BLaER1 (cell line): ENCODE results near the gene RHCG.

Experiments used
- H3K27ac ChIP-seq: shearing (Covaris generic); formaldehyde crosslinking; 2 replicates; pipeline ENCODE4 v1.8.1; 2022
- H3K27me3 ChIP-seq: shearing (Covaris generic); formaldehyde crosslinking; 2 replicates; pipeline ENCODE4 v1.8.1; 2022
- H3K36me3 ChIP-seq: shearing (Covaris generic); formaldehyde crosslinking; 2 replicates; pipeline ENCODE4 v1.8.1; 2022
- H3K4me1 ChIP-seq: shearing (Covaris generic); formaldehyde crosslinking; 2 replicates; pipeline ENCODE4 v1.8.1; 2022
- H3K4me2 ChIP-seq: shearing (Covaris generic); formaldehyde crosslinking; 2 replicates; pipeline ENCODE4 v1.8.1; 2022
- H3K4me3 ChIP-seq: shearing (Covaris generic); formaldehyde crosslinking; 2 replicates; pipeline ENCODE4 v1.8.1; 2022
- H3K9ac ChIP-seq: shearing (Covaris generic); formaldehyde crosslinking; 2 replicates; pipeline ENCODE4 v1.8.1; 2022
- H3K9me3 ChIP-seq: shearing (Covaris generic); formaldehyde crosslinking; 2 replicates; pipeline ENCODE4 v1.8.1; 2022
- H4K20me1 ChIP-seq: shearing (Covaris generic); formaldehyde crosslinking; 2 replicates; pipeline ENCODE4 v1.8.1; 2022
- Cebpa-rat ChIP-seq: shearing (Covaris generic); IDR thresholded peaks from 2 replicates; pipeline ENCODE4 v1.8.1; 2022

RHCG gene

DNA sequence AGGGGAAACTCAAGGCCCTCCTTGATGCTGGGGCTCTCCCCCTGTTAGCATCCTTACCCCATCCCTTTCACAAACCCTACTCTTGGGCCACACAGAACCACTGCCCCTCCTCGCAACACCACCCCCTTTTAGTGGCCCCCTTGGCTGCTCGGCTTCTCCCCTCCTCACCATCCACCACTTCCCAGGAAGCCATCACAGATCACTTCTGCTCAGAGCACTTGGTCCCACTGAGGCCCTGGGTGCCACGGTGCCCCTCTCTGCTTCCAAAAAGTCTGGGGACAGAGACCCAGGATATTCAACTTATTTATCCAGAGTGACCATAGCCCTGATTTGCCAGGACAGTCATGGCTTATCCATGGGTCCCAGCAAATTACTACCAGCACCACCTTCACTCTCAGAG is 2.4 kb downstream of the RHCG start:
- H3K9me3 ChIP-seq: peaks cover 9% of the 10 kb centered on the region; the same call in 1 of the 2 replicates
- H3K27me3 ChIP-seq: peaks cover 23% of the 10 kb centered on the region
- no peak for TF ChIP-seq Cebpa-rat
- H3K4me2 ChIP-seq: no peak overlapping the region
- H3K27ac ChIP-seq: no peak overlapping the region
- H4K20me1 ChIP-seq: no peaks in the 10 kb centered on the region
- H3K9ac ChIP-seq: no peak overlapping the region
- H3K4me3 ChIP-seq: no peak overlapping the region
- H3K36me3 ChIP-seq: no peaks in the 10 kb centered on the region
- peaks cover 5% of the 10 kb centered on the region for H3K4me1 ChIP-seq

DNA sequence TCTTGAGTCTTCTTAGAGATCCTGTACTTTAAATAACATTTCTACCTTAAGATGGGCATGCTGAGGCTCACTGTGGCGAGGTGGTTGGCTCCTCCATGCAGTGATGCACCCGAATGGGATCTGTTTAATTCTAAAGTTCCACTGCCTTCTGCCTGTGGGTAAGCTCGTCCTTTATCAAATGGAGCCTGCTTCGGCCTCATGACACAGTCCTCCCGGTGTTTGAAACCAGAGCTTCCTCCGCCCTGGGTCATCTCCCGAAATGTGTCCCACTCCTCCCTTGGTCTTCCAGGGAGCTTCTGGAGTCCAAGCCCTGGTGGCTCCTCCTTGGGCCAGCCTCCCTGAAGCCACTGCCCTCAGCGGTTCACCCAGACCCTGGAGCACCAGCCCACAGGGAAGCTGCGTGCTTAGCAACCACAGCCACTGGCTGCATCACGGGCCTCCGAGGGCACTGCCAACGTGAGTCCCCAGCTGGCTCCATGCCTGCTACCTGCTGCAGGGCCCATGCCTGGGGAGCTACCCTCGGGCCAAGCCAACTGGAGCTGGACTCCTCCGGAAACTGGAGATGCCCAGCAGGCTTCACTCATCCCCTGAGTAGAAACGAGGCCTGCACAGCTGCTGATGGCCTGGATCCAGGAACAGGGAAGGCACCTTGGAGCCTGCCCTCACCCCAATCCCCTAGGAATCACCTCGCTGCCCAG is 3.3 kb downstream of the RHCG start:
- Histone ChIP-seq H3K4me2 (no peak overlapping the region), H4K20me1 (no peaks in the 10 kb centered on the region), H3K27me3 (peaks cover 23% of the 10 kb centered on the region), H3K36me3 (no peaks in the 10 kb centered on the region), H3K9ac (no peak overlapping the region), H3K4me1 (peaks cover 5% of the 10 kb centered on the region), H3K27ac (no peak overlapping the region), H3K9me3 (peaks cover 9% of the 10 kb centered on the region; the same call in 1 of the 2 replicates), H3K4me3 (no peak overlapping the region)
- TF ChIP-seq Cebpa-rat: no peak

DNA sequence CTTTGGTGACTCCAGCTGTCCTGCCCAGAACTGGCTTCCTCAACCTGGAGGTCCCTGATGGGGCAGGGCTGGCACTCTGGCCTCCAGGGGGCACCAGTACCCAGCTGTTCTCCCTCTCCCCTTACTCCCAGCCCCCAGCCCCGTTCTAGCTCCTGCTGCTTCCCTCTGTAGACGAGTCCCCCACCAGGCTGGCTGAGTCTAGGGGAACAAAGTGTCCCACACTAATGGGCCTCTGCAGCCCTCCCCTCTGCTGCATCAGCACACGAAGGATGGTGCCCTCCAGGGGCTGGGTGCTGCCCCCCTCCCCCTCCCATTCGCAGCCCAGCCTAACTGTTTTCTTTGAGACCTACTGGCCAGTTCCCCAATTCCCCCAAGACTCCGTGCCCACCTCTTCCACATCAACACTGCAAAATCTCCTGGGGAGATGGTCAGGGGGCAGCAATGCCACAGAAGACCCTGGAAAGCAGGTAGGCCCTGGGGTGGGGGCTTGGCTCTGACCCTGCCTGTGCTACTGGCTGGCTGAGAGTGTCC is 4.2 kb downstream of the RHCG start:
- H3K27ac ChIP-seq: no peak overlapping the region

DNA sequence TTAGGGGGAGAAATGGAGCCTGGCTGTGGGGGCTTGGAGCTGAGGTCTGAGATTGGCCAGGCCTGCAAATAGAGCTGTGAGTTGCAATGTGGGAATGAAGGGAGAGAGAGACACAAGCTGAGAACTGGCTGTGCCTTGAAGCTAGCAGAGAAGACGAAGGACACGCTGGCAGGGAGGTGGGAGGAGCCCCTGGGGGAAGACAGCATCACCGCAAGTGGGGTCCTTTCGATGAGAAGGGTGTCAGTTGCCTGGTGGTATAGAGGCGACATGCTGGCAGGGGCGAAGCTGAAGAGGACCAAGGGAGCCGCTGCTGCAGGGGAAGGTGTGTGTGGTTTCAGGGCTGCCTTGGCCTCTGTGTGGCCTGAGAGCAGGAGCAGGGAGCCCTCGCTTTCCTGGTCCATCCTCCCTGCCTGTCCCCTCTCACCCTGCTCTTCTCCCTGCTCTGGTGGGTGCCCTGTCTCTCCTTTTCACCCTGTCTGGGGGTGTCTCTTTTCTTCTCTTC is 5.5 kb downstream of the RHCG start:
- H3K27me3 ChIP-seq: peaks cover 7% of the 10 kb centered on the region
- no peak overlapping the region for H3K4me2 ChIP-seq
- TF ChIP-seq Cebpa-rat: no peak
- peaks cover 5% of the 10 kb centered on the region for H3K4me1 ChIP-seq
- H3K27ac ChIP-seq: no peak overlapping the region
- no peak overlapping the region for H3K9ac ChIP-seq
- no peaks in the 10 kb centered on the region for H4K20me1 ChIP-seq
- peaks cover 2% of the 10 kb centered on the region; the same call in 1 of the 2 replicates for H3K9me3 ChIP-seq
- H3K36me3 ChIP-seq: no peaks in the 10 kb centered on the region
- H3K4me3 ChIP-seq: no peak overlapping the region

More for the DNA sequence above, 4.2 kb downstream of the RHCG start:
- H3K27me3 ChIP-seq: peaks cover 19% of the 10 kb centered on the region
- H4K20me1 ChIP-seq: no peaks in the 10 kb centered on the region
- no peak overlapping the region for H3K9ac ChIP-seq
- H3K4me1 ChIP-seq: peaks cover 5% of the 10 kb centered on the region
- H3K4me2 ChIP-seq: no peak overlapping the region
- TF ChIP-seq Cebpa-rat: no peak
- H3K4me3 ChIP-seq: no peak overlapping the region
- H3K36me3 ChIP-seq: no peaks in the 10 kb centered on the region
- H3K9me3 ChIP-seq: peaks cover 9% of the 10 kb centered on the region; the same call in 1 of the 2 replicates

DNA sequence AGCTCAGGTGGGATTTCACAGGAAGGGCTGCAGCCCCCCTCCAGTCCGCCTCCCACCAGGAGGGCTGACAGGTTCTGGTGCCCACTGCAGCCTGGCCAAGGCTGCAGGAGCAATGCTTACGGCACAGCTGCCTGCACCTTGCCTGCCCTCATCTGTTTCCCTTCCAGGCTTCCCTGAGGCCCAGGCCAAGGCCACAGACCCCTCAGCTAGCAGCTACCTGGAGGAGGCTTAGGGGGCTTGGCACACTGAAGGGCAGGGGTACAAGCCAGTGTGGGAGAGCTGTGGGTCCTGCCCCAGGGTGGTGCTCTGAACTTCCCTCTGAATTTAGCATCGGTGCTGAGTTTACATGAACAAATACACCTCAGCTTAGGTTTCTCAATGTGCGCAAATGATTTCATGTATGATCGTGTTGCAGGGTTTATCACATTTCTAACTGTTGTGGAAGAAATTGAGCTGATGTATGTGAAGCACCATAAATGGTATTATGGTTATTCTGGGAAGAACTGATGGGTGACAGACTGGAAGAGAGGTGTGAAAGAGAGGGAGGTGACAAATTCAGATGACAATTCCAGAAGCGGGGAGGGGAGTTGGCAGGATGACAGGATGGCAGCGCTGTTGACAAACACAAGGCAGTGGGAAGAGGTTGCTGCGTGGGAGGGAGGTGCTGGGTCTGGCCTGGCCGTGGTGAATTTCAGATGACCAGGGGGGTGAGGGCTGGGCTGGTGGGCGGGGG is 6.1 kb downstream of the RHCG start:
- no peaks in the 10 kb centered on the region for H3K9me3 ChIP-seq
- H3K4me3 ChIP-seq: no peak overlapping the region
- H3K4me2 ChIP-seq: no peak overlapping the region
- no peaks in the 10 kb centered on the region for H4K20me1 ChIP-seq
- no peak overlapping the region for H3K9ac ChIP-seq
- no peaks in the 10 kb centered on the region for H3K36me3 ChIP-seq
- no peak overlapping the region for H3K27ac ChIP-seq
- H3K27me3 ChIP-seq: peaks cover under 1% of the 10 kb centered on the region; the same call in 1 of the 2 replicates
- TF ChIP-seq Cebpa-rat: no peak
- H3K4me1 ChIP-seq: peaks cover 5% of the 10 kb centered on the region

DNA sequence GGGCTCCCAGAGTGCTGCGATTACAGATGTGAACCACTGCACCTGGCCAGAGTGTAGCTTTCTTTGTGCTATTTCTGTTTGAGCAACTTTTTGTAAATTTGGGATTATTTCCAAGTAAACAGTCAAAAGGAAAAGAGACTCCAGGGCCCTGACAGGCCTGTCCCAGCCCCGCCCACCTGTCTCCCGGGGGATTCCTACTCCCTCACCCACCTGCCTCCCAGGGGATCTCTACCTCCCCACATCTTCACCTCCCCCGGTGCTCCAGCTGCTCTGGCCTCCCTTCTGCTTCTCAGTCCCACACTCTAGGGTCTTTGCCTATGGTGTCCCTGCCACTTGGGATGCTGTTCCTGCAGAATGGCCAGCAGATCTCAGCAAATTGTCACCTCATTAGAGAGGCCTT is 7.0 kb downstream of the RHCG start:
- Histone ChIP-seq H4K20me1 (no peaks in the 10 kb centered on the region), H3K4me1 (peaks cover 5% of the 10 kb centered on the region), H3K9ac (no peak overlapping the region), H3K36me3 (no peaks in the 10 kb centered on the region), H3K27ac (no peak overlapping the region), H3K4me2 (no peak overlapping the region; the same call in 1 of the 2 replicates), H3K27me3 (no peaks in the 10 kb centered on the region), H3K4me3 (no peak overlapping the region), H3K9me3 (no peaks in the 10 kb centered on the region)
- TF ChIP-seq Cebpa-rat: no peak

DNA sequence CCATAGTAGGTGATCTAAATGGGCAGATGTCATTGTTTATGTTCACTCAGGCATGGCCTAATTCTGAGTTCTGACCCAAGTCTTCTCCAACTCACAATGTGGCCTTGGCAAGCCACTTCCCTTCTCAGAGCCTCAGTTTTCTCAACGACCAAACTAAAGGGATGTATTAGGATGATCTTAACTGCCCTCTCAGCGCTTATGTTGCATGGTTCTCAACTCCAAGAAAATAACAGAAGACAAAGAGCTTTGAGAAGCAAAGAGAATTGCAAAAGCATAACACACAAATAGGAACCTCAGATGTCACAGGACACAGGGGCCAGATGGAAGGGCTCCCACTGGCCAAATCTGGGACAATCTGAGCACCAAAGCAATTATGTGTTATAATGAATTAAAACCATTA is 8.6 kb downstream of the RHCG start:
- Histone ChIP-seq H3K4me2 (no peak overlapping the region), H3K9ac (no peak overlapping the region), H4K20me1 (no peaks in the 10 kb centered on the region), H3K27ac (no peak overlapping the region), H3K27me3 (no peaks in the 10 kb centered on the region), H3K9me3 (no peaks in the 10 kb centered on the region), H3K4me1 (peaks cover 5% of the 10 kb centered on the region), H3K4me3 (no peak overlapping the region), H3K36me3 (no peaks in the 10 kb centered on the region)
- no peak for TF ChIP-seq Cebpa-rat

DNA sequence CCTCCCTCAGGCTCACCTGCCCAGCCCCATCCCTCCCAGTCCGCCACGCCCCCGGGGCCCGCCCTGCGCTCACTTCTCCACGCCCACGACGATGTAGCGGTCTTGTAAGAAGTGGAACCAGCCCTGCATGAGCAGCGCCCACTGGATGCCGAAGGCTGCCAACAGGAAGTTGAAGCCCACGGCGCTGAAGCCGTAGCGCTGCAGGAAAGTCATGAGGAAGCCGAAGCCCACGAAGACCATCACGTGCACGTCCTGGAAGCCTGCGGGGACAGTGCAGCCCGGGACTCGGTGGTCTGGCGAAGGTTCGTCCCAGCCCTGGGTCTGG is 9.7 kb downstream of the RHCG start:
- H3K27me3 ChIP-seq: no peaks in the 10 kb centered on the region
- H3K9me3 ChIP-seq: no peaks in the 10 kb centered on the region
- H3K36me3 ChIP-seq: no peaks in the 10 kb centered on the region
- no peak overlapping the region for H3K9ac ChIP-seq
- H3K4me3 ChIP-seq: no peak overlapping the region
- TF ChIP-seq Cebpa-rat: no peak
- peaks cover 5% of the 10 kb centered on the region for H3K4me1 ChIP-seq
- H4K20me1 ChIP-seq: no peaks in the 10 kb centered on the region
- no peak overlapping the region for H3K4me2 ChIP-seq
- no peak overlapping the region for H3K27ac ChIP-seq

DNA sequence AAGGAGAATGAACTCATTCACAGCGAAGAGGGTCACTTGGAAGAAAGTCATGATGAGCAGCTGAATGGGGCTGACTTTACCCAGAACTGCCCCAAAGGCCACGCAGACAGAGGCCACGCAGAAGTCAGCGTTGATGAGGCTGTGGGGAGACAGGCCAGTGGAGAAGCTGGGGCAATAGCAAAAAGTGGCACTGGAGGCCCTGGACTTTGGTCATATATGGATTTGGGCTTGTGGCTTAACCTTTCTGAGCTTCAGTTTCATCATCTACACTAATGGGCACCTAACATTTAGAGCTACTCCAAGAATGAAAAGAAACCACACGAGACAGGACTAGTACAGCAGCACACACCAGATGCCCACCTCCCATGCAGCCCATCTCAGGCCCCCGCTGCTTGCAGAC is 13.3 kb downstream of the RHCG start:
- Histone ChIP-seq H3K36me3 (no peaks in the 10 kb centered on the region), H3K27me3 (no peaks in the 10 kb centered on the region), H3K9me3 (no peaks in the 10 kb centered on the region), H3K27ac (no peak overlapping the region), H3K4me2 (no peak overlapping the region), H3K9ac (no peak overlapping the region), H3K4me1 (no peaks in the 10 kb centered on the region), H3K4me3 (no peak overlapping the region), H4K20me1 (no peaks in the 10 kb centered on the region)
- TF ChIP-seq Cebpa-rat: no peak

DNA sequence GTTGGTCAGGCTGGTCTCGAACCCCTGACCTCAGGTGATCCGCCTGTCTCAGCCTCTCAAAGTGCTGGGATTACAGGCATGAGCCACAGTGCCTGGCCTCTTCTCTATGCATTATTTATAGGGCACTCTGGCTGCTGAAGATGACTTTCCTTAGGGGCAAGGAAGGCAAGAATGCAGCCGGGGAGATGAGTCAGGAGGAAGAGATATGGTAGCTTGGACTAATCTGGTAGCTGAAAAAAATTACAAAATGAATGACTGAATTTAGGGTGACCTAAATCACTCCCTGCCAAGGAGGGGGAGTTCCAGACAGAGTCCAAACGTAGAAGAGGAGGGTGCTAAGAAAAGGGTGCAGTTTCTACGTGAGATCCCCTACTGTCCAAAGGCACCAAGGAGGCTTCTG is 14.2 kb downstream of the RHCG start:
- Histone ChIP-seq H4K20me1 (no peaks in the 10 kb centered on the region), H3K4me1 (no peaks in the 10 kb centered on the region), H3K36me3 (no peaks in the 10 kb centered on the region), H3K27me3 (no peaks in the 10 kb centered on the region), H3K4me2 (no peak overlapping the region), H3K9me3 (no peaks in the 10 kb centered on the region), H3K4me3 (no peak overlapping the region), H3K27ac (no peak overlapping the region), H3K9ac (no peak overlapping the region)
- TF ChIP-seq Cebpa-rat: no peak
